GM12865 (cell line): ENCODE measurements around the gene LDHD.
A peak's percentile ranks its signal among the peaks of the same experiment; 100 is the strongest.

Source experiments
- DNase-seq: peaks from one replicate; pipeline ENCODE4 v3.0.0; 2010; ENCODE audit warnings: low read depth
- H3K4me3 ChIP-seq: 2 replicates; pipeline ENCODE4 v1.5.1; 2011; ENCODE audit warnings: mild to moderate bottlenecking, low read depth, low read length, control low read depth
- TF ChIP-seq, protein P1 (sequence below): IDR thresholded peaks from 2 replicates; pipeline ENCODE4 v1.5.1; 2011; ENCODE audit warnings: low read length, control low read depth, low read depth, inconsistent platforms; ENCODE audit not compliant: insufficient read depth; ENCODE audit errors: missing control alignments

LDHD gene

DNA sequence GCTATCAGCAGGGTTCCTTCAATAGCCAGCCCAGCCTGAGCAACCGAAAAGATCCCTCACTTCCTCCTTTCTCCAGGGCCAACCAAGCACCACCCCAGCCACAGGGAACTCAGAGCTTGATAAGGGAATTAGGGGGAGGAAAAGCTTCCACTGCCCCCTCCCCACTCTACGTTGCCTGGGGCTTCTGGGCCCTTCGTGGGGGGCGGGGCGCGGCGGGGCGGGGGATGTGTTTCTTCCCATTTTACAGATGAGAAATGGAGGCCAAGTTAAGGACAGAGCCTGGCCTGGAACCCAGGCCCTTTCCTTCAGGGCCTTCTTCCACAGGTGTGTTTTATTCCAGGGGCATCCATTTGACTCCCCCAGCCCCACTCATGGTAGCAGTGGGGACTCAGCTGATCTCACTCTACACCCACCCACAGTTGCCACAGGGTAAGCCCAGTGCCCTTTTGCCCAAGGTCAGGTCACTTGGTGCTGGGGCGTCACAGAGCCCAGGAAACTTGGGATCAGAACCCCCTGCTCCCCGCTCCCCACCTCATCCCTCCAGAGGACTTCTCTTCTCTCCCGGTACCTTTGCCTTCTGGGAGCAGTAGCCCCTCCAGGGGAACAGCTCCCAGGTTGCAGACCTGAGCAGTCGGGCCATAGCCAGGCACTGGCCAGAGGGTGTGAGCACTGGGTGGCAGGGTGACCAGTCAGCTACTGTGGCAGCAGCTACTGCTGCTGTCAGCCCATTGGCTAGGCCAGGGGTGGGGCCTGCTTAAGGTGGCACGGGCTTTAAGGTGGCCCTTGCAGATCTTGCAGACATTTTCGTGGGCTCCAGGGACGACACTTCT lies at the start of gene LDHD:
Gene LDHD, minus strand, starts transcription at position 700 of the 830 bp plus-strand sequence. Its CDS starts 60 bp downstream, at position 640.
- DNase-seq, result no peak
- no peak within 1 kb of the TSS for H3K4me3 ChIP-seq
- TF ChIP-seq, protein P1, sequence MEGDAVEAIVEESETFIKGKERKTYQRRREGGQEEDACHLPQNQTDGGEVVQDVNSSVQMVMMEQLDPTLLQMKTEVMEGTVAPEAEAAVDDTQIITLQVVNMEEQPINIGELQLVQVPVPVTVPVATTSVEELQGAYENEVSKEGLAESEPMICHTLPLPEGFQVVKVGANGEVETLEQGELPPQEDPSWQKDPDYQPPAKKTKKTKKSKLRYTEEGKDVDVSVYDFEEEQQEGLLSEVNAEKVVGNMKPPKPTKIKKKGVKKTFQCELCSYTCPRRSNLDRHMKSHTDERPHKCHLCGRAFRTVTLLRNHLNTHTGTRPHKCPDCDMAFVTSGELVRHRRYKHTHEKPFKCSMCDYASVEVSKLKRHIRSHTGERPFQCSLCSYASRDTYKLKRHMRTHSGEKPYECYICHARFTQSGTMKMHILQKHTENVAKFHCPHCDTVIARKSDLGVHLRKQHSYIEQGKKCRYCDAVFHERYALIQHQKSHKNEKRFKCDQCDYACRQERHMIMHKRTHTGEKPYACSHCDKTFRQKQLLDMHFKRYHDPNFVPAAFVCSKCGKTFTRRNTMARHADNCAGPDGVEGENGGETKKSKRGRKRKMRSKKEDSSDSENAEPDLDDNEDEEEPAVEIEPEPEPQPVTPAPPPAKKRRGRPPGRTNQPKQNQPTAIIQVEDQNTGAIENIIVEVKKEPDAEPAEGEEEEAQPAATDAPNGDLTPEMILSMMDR, result no peak

DNA sequence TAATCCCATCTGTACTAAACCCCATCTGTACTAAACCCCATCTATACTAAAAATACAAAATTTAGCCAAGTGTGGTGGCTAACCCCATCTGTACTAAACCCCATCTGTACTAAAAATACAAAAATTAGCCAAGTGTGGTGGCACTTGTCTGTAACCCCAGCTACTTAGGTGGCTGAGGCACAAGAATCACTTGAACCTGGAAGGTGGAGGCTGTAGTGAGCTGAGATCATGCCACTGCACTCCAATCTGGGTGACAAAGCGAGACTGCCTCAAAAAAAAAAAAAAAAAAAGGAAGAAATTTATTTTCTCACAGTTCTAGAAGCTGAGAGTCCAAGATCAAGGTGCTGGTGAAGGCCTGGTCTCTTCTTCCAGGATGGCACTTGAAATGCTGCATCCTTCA lies 43.8 kb upstream of the LDHD start:
- H3K4me3 ChIP-seq, result no peak overlapping the region
- DNase-seq, result no peak
- TF ChIP-seq, protein P1, result no peak

DNA sequence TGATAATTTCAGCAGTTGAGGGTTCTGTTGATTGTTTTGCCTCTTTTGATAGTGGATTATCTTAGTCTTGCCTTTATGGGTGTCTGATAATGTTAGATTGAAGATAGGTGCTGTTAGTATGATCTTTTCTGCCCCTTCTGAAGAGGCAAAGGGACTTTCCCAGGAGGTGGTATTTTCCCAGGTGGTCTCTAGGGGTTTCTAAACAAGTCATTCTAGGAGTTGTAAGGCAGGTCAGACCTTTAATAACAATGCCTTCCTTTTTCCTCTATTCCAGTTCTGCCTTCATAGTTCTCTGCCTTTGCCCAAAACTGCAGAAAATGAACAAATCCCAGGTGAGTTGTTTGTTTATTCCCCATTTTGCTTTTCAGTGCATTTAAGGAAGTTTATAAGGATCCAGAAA lies 36.1 kb upstream of the LDHD start:
- peak; percentile 64 for DNase-seq
- no peak overlapping the region for H3K4me3 ChIP-seq
- TF ChIP-seq, protein P1, result no peak

DNA sequence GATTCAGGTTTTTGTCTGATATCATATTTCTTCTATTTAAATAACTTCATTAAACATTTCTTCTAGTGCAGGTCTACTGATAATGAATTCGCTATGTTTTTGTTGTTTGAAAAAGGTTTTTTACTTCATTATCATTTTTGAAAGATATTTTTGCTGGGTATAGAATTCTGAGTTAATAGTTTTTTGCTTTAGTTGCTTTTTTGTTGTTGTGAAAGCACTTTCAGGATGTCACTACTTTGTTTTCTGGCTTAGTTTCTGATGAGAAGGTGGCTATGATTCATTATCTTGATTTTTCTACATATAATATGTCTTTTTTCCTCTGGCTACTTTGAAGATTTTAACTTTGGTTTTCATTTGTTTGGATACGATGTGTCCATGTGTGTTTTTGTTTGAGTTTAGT lies 35.2 kb upstream of the LDHD start:
- TF ChIP-seq, protein P1, result no peak
- no peak overlapping the region for H3K4me3 ChIP-seq
- no peak for DNase-seq

DNA sequence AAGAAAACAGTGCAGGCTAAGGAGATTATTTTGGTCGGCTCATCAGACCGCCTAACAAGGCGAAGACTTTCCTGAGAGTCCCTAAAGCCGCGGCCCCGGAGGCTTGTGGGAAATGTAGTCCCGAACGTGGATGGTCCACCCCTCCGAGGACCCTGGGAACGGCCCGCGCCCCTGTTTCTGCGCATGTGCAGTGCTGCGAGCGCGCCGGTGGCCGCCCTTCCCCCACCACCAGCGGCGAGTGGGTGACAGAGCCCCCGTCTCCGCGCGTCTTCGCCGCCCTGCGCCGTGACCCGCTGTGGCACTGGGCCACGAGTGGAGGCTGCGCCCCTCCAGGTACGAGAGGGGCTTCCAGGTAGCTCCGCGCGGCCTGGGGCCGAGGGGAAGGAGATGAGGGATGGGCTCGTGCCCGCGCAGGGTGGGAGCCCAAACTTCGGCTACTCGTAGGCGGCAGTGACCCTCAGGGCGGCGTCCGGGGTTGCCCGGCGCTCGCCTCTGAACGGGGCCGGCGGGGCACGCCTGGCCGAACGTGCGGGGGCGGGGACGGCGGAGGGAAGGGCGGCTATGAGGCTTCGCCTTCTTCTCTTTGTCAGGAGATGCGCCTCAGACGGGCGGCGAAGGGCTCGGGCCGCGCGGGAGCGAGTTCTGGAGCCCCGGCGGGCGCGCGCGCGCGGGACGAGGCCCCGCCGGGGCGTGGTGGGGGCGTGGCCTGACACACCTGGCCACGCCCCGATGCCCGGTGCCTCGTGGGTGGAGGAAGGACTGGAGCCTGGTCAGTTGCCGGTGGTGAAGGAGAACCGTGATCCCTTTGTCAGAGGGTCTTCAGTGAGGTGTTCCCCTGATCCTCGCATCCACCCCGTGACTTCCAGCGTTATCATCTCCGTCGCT lies 32.0 kb upstream of the LDHD start, which contains the start of gene ZFP1:
Gene ZFP1, plus strand, starts transcription at position 214 of the 885 bp plus-strand sequence. CDS start 4,428 bp downstream, outside the sequence.
- peak; percentile 96 for DNase-seq
- peak within 1 kb of the TSS; percentile 96 for H3K4me3 ChIP-seq
- TF ChIP-seq, protein P1, result no peak

DNA sequence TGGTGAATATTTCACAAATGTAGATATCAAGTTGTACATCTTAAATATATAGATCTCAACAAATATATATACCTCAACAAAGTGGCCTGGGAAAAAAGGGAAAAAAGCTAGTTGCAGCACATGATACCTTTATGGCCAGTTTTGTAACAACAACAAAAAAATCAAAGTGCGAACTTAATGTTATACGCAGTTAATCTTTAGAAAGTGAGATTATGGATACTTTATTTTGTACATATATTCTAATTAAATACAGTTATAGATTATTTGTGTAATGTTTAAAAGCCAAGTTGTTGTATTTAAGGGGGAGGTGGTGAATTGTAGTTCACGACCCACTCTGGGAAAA lies 31.4 kb upstream of the LDHD start:
- TF ChIP-seq, protein P1, result no peak
- H3K4me3 ChIP-seq, result peak overlapping the region; percentile 96
- no peak for DNase-seq
